ENCODE measurements around the gene COBL. TPM values are rescaled to one million over a fixed set of nuclear protein-coding genes. Genes with fewer than 3 reads are reported as not detected.

The COBL gene
- total RNA-seq, 1 experiment from 2014 or later, result 52.3 TPM

GRCh38 chr7:50976064-50976463, 340.5 kb downstream of the COBL start:
- H3K56ac ChIP-seq (ENCODE audit: insufficient read length, low read depth, low read length), result no peak overlapping the region
- no peak overlapping the region for H3K9ac ChIP-seq (ENCODE audit: extremely low read depth, insufficient read length, low read length)
- no peaks in the 10 kb centered on the region for H3K9me3 ChIP-seq (ENCODE audit: control insufficient read depth, low read depth, low read length)
- H4K5ac ChIP-seq (ENCODE audit: insufficient read length, low read depth, low read length), result no peak overlapping the region
- no peak overlapping the region for H3K27ac ChIP-seq (ENCODE audit: insufficient read length, low read depth, low read length)
- no peak overlapping the region for H3K23ac ChIP-seq (ENCODE audit: insufficient read length, low read depth, low read length)
- Mint-ChIP-seq H3K4me3 (no peak overlapping the region), H3K27me3 (ENCODE audit: low read depth) (no peaks in the 10 kb centered on the region), H3K4me1 (0 out of 4 replicates have a peak, but pooled peaks cover 0 to 2% of the 10 kb centered on the region in 2 experiments), H3K9me3 (peaks cover 0 to 3% of the 10 kb centered on the region in 2 experiments; a peak in 2 of 5 replicates), H3K27ac (no peak overlapping the region), H3K36me3 (ENCODE audit: insufficient read depth in 1 of 3, low read depth in 3 of 3) (peaks cover 0 to 8% (median 2%) of the 10 kb centered on the region in 3 experiments; a peak in 3 of 7 replicates)
- no peak overlapping the region for H2BK20ac ChIP-seq (ENCODE audit: low read depth, low read length, poor library complexity, severe bottlenecking)
- no peak overlapping the region for H3K14ac ChIP-seq (ENCODE audit: insufficient read depth, low read length)
- no peak overlapping the region for H2AFZ ChIP-seq (ENCODE audit: low read length)
- no peaks in the 10 kb centered on the region for H3K79me2 ChIP-seq (ENCODE audit: insufficient read depth, low read length)
- H2BK15ac ChIP-seq (ENCODE audit: low read depth, low read length), result no peak overlapping the region
- H4K20me1 ChIP-seq (ENCODE audit: control insufficient read depth, insufficient read depth, insufficient read length), result no peaks in the 10 kb centered on the region
- H2BK5ac ChIP-seq (ENCODE audit: insufficient read length, low read length), result no peak overlapping the region
- H3K79me1 ChIP-seq (ENCODE audit: insufficient read depth, low read depth, low read length, poor library complexity, severe bottlenecking), result no peaks in the 10 kb centered on the region
- H2BK120ac ChIP-seq (ENCODE audit: low read depth, low read length, poor library complexity, severe bottlenecking), result no peak overlapping the region
- H3K23me2 ChIP-seq (ENCODE audit: insufficient read length, low read depth, low read length, poor library complexity, severe bottlenecking), result no peaks in the 10 kb centered on the region
- no peak overlapping the region for H3K4ac ChIP-seq (ENCODE audit: low read depth, low read length)
- H2AK5ac ChIP-seq (ENCODE audit: insufficient read length, low read length), result no peak overlapping the region
- no peak overlapping the region for H3T11ph ChIP-seq (ENCODE audit: low read length)
- DNase-seq, result no peak
- no peak overlapping the region for H3K4me2 ChIP-seq (ENCODE audit: insufficient read depth, insufficient read length, low read length)
- no peak for TF ChIP-seq CTCF (conservative IDR thresholded peaks at IDR 0.05)
- no peaks in the 10 kb centered on the region for H3K27me3 ChIP-seq (ENCODE audit: insufficient read depth, low read length)
- H3K4me1 ChIP-seq (ENCODE audit: insufficient read depth, low read length), result no peaks in the 10 kb centered on the region
- no CpG with 5 or more reads among the region's 4 CpGs for WGBS (ENCODE audit: extremely low coverage, insufficient read length, low lambda C conversion rate)
- H4K91ac ChIP-seq (ENCODE audit: insufficient read length, low read depth, low read length), result no peak overlapping the region
- no peak overlapping the region for H4K8ac ChIP-seq (replicated peaks; ENCODE audit: insufficient read length, low read depth, low read length)
- no peak overlapping the region for H3K18ac ChIP-seq (ENCODE audit: insufficient read length, low read depth, low read length)
- no peak overlapping the region for H2BK12ac ChIP-seq (ENCODE audit: insufficient read length, low read depth, low read length)

All from H9 (cell line).